Neural progenitor cell (in vitro differentiated cells): Measurements from ENCODE around the gene KIAA1549. TPM values are rescaled to one million over a fixed set of nuclear protein-coding genes. Genes with fewer than 3 reads are reported as not detected.
"Not testable (repeated sequence)": the region's sequence is repeated elsewhere in the genome, so short reads cannot be mapped to it uniquely, and the experiment has no call there.

Experiments
- DNase-seq: peaks from one replicate; pipeline ENCODE4 v3.0.0-alpha.2; 2016; ENCODE audit warnings: low spot score
- H2AFZ ChIP-seq: fragments of 200-600 bp; sonication (generic); replicated peaks from 2 replicates; pipeline ENCODE4 v1.6.1; 2016; ENCODE audit warnings: antibody characterized with exemption
- H3F3A ChIP-seq: fragments of 200-600 bp; sonication (generic); 2 replicates; pipeline ENCODE4 v1.6.1; 2016; ENCODE audit warnings: antibody characterized with exemption, low read depth
- H3K27ac ChIP-seq: fragments of 200-600 bp; sonication (generic); 2 replicates; pipeline ENCODE4 v1.5.1; 2016; ENCODE audit warnings: mild to moderate bottlenecking
- H3K27me3 ChIP-seq: fragments of 200-600 bp; sonication (generic); 2 replicates; pipeline ENCODE4 v1.6.1; 2016; ENCODE audit warnings: mild to moderate bottlenecking, moderate library complexity
- H3K36me3 ChIP-seq: fragments of 200-600 bp; sonication (generic); 2 replicates; pipeline ENCODE4 v1.5.1; 2016
- H3K4me1 ChIP-seq: fragments of 200-600 bp; sonication (generic); 2 replicates; pipeline ENCODE4 v1.6.1; 2016; ENCODE audit warnings: mixed run types
- H3K4me2 ChIP-seq: fragments of 200-600 bp; sonication (generic); 2 replicates; pipeline ENCODE4 v1.6.1; 2016
- H3K4me3 ChIP-seq: fragments of 200-600 bp; sonication (generic); 2 replicates; pipeline ENCODE4 v1.5.1; 2016
- H3K79me2 ChIP-seq: fragments of 200-600 bp; sonication (generic); 2 replicates; pipeline ENCODE4 v1.6.1; 2016; ENCODE audit warnings: low read depth
- H3K9ac ChIP-seq: fragments of 200-600 bp; sonication (generic); 2 replicates; pipeline ENCODE4 v1.6.1; 2016
- H3K9me3 ChIP-seq: fragments of 200-600 bp; sonication (generic); 2 replicates; pipeline ENCODE4 v1.5.1; 2016; ENCODE audit warnings: low read depth
- H4K20me1 ChIP-seq: fragments of 200-600 bp; sonication (generic); 2 replicates; pipeline ENCODE4 v1.6.1; 2016; ENCODE audit warnings: low read depth
- H3K27ac Mint-ChIP-seq: 3 replicates; pipeline ENCODE4 v1.8.0; 2021; ENCODE audit warnings: mixed read lengths
- H3K27me3 Mint-ChIP-seq: 2 replicates; pipeline ENCODE4 v1.8.0; 2022; ENCODE audit warnings: low read depth, mild to moderate bottlenecking, inconsistent platforms, moderate library complexity, mixed read lengths; ENCODE audit not compliant: insufficient read depth
- H3K36me3 Mint-ChIP-seq: 3 replicates; pipeline ENCODE4 v1.8.0; 2021; ENCODE audit warnings: mixed read lengths
- H3K4me1 Mint-ChIP-seq: 3 replicates; pipeline ENCODE4 v1.8.0; 2021; ENCODE audit warnings: mixed read lengths
- H3K4me3 Mint-ChIP-seq: 3 replicates; pipeline ENCODE4 v1.8.0; 2021; ENCODE audit warnings: mild to moderate bottlenecking, moderate library complexity, mixed read lengths
- H3K9me3 Mint-ChIP-seq: 3 replicates; pipeline ENCODE4 v1.8.0; 2020; ENCODE audit warnings: mixed read lengths
- EZH2 ChIP-seq: fragments of 200-600 bp; sonication (generic); IDR thresholded peaks from 2 replicates; pipeline ENCODE4 v1.6.1; 2017; ENCODE audit warnings: antibody characterized with exemption, mild to moderate bottlenecking, moderate library complexity
- EZH2phosphoT487 ChIP-seq: fragments of 200-600 bp; sonication (generic); IDR thresholded peaks from 2 replicates; pipeline ENCODE4 v1.6.1; 2017; ENCODE audit warnings: antibody characterized with exemption
- total RNA-seq: library from RNA; depleted of rRNA; stranded (reverse); fragments of >200 nt; gene quantifications from 2 replicates; pipeline ENCODE4 v1.2.3, GENCODE V29; 2015; ENCODE audit warnings: low replicate concordance
- TF ChIP-seq, protein P1 (sequence below): fragments of 200-600 bp; sonication (generic); IDR thresholded peaks from 2 replicates; pipeline ENCODE4 v1.5.1; 2017; ENCODE audit warnings: antibody characterized with exemption, mild to moderate bottlenecking

The KIAA1549 gene
- total RNA-seq, 1 donor from 2014 or later: 4.8 TPM

DNA sequence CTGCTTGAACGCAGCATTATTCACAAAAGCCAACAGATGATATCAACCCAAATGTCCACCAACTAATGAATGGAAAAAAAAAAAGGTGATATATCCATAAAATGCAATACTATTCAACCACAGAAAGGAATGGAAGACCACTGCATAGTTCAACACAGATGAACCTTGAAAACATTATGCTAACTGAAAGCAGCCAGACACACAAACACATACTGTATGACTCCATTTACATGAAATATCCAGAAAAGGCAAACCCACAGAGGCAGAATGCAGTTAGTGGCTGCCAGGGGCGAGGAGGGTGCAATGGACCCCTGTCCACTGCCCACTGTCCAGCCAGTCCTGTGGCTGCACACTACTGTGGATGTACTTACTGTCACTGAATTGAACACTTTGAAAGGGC, 36.6 kb downstream of the KIAA1549 start:
- Mint-ChIP-seq H3K4me3 (no peak overlapping the region), H3K9me3 (no peaks in the 10 kb centered on the region), H3K4me1 (peaks cover 15% of the 10 kb centered on the region), H3K27me3 (no peaks in the 10 kb centered on the region), H3K36me3 (peaks cover 13% of the 10 kb centered on the region), H3K27ac (no peak overlapping the region)
- H2AFZ ChIP-seq: no peak overlapping the region
- no peaks in the 10 kb centered on the region for H3F3A ChIP-seq
- H3K9me3 ChIP-seq: no peaks in the 10 kb centered on the region
- H3K36me3 ChIP-seq: no peaks in the 10 kb centered on the region
- no peak overlapping the region for H3K27ac ChIP-seq
- peaks cover 34% of the 10 kb centered on the region for H4K20me1 ChIP-seq
- no peak overlapping the region for H3K4me3 ChIP-seq
- peaks cover 29% of the 10 kb centered on the region for H3K79me2 ChIP-seq
- H3K4me1 ChIP-seq: peaks cover 9% of the 10 kb centered on the region
- H3K9ac ChIP-seq: no peak overlapping the region
- TF ChIP-seq EZH2 (no peak), EZH2phosphoT487 (no peak)
- TF ChIP-seq, protein P1, sequence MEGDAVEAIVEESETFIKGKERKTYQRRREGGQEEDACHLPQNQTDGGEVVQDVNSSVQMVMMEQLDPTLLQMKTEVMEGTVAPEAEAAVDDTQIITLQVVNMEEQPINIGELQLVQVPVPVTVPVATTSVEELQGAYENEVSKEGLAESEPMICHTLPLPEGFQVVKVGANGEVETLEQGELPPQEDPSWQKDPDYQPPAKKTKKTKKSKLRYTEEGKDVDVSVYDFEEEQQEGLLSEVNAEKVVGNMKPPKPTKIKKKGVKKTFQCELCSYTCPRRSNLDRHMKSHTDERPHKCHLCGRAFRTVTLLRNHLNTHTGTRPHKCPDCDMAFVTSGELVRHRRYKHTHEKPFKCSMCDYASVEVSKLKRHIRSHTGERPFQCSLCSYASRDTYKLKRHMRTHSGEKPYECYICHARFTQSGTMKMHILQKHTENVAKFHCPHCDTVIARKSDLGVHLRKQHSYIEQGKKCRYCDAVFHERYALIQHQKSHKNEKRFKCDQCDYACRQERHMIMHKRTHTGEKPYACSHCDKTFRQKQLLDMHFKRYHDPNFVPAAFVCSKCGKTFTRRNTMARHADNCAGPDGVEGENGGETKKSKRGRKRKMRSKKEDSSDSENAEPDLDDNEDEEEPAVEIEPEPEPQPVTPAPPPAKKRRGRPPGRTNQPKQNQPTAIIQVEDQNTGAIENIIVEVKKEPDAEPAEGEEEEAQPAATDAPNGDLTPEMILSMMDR: no peak
- no peak for DNase-seq
- H3K4me2 ChIP-seq: no peak overlapping the region
- no peaks in the 10 kb centered on the region for H3K27me3 ChIP-seq

DNA sequence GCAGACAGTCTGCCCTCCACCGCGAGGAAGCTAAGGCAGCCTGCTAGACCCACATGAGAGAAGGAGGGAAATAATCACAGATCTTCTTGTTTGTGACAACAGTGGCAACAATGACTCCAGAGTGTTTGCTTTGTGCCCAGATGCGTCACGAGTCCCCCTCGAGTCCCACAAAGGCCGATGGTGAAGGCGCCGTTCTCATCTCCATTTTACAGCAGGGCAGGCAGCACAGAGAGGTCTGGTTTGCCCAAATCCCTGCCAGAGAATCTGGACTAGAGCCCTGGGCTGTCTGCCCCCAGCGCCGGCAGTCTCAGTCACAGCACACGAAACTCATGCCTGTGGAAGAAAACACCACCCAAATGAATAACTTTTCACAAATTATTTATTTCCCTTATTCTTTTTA, 38.1 kb downstream of the KIAA1549 start:
- H3K79me2 ChIP-seq: peaks cover 25% of the 10 kb centered on the region
- H3K9me3 Mint-ChIP-seq: no peaks in the 10 kb centered on the region
- H3K9ac ChIP-seq: no peak overlapping the region
- H3K4me3 Mint-ChIP-seq: no peak overlapping the region
- peaks cover 9% of the 10 kb centered on the region for H3K4me1 ChIP-seq
- no peaks in the 10 kb centered on the region for H3K9me3 ChIP-seq
- H2AFZ ChIP-seq: no peak overlapping the region
- H3K27me3 ChIP-seq: no peaks in the 10 kb centered on the region
- no peak overlapping the region for H3K4me2 ChIP-seq
- H3K36me3 Mint-ChIP-seq: peaks cover 18% of the 10 kb centered on the region
- TF ChIP-seq, protein P1: no peak
- TF ChIP-seq EZH2 (no peak), EZH2phosphoT487 (no peak)
- H3K27me3 Mint-ChIP-seq: no peaks in the 10 kb centered on the region
- H3K27ac Mint-ChIP-seq: no peak overlapping the region
- H3K4me1 Mint-ChIP-seq: peaks cover 15% of the 10 kb centered on the region
- no peaks in the 10 kb centered on the region for H3K36me3 ChIP-seq
- H3F3A ChIP-seq: no peaks in the 10 kb centered on the region
- H3K4me3 ChIP-seq: no peak overlapping the region
- no peak for DNase-seq
- peaks cover 32% of the 10 kb centered on the region for H4K20me1 ChIP-seq
- H3K27ac ChIP-seq: no peak overlapping the region

DNA sequence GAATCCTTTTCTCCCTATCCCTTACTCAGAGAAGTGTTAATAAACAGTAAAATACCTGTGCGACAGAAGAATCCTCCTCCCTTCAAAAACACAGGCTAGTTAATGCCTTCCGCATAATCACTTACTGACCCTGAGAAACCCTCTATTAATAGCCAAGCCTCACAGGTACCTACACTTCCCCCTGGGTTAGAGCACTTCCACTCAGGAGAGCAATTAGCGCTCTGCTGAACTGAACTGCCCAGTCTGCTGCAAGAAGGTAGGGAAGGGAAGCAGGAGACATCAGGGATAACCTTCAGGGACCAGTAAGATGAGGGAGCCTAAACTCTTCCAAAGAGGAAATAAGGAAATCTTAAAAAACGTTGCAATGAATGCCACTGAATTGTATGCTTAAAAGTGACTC, 39.6 kb downstream of the KIAA1549 start:
- Histone ChIP-seq H3K79me2 (peaks cover 25% of the 10 kb centered on the region), H3K27me3 (no peaks in the 10 kb centered on the region), H3K27ac (no peak overlapping the region), H3K9ac (no peak overlapping the region), H3K9me3 (no peaks in the 10 kb centered on the region), H4K20me1 (peaks cover 33% of the 10 kb centered on the region), H3K36me3 (no peaks in the 10 kb centered on the region), H3F3A (no peaks in the 10 kb centered on the region), H3K4me3 (no peak overlapping the region), H2AFZ (no peak overlapping the region), H3K4me1 (peaks cover 9% of the 10 kb centered on the region), H3K4me2 (no peak overlapping the region)
- H3K27me3 Mint-ChIP-seq: no peaks in the 10 kb centered on the region
- H3K36me3 Mint-ChIP-seq: peaks cover 30% of the 10 kb centered on the region
- no peak for DNase-seq
- peaks cover 18% of the 10 kb centered on the region for H3K4me1 Mint-ChIP-seq
- H3K27ac Mint-ChIP-seq: no peak overlapping the region
- H3K4me3 Mint-ChIP-seq: no peak overlapping the region
- no peaks in the 10 kb centered on the region for H3K9me3 Mint-ChIP-seq
- TF ChIP-seq, protein P1: no peak
- no peak for TF ChIP-seq EZH2
- TF ChIP-seq EZH2phosphoT487: no peak

DNA sequence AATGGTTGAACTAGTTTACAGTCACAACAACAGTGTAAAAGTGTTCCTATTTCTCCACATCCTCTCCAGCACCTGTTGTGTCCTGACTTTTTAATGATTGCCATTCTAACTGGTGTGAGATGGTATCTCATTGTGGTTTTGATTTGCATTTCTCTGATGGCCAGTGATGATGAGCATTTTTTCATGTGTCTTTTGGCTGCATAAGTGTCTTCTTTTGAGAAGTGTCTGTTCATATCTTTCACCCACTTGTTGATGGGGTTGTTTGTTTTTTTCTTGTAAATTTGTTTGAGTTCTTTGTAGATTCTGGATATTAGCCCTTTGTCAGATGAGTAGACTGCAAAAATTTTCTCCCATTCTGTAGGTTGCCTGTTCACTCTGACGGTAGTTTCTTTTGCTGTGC, 40.6 kb downstream of the KIAA1549 start:
- Histone ChIP-seq H3K4me1 (peaks cover 15% of the 10 kb centered on the region), H3K79me2 (peaks cover 23% of the 10 kb centered on the region), H4K20me1 (peaks cover 35% of the 10 kb centered on the region)
- H3K27me3 Mint-ChIP-seq, H3K27ac Mint-ChIP-seq, H3K27ac ChIP-seq, H3K9me3 ChIP-seq, H3K4me2 ChIP-seq, H3K9ac ChIP-seq, H3K4me3 ChIP-seq, DNase-seq, H3F3A ChIP-seq, H3K4me3 Mint-ChIP-seq, H2AFZ ChIP-seq, H3K9me3 Mint-ChIP-seq, H3K27me3 ChIP-seq, H3K36me3 ChIP-seq: not testable (repeated sequence)
- Mint-ChIP-seq H3K36me3 (peaks cover 30% of the 10 kb centered on the region), H3K4me1 (peaks cover 21% of the 10 kb centered on the region)
